Ovary (tissue), 9 donors: ENCODE data around the gene SLC43A1. TPM values are rescaled to one million over a fixed set of nuclear protein-coding genes. Genes with fewer than 3 reads are reported as not detected.

Source experiments
- DNase-seq, 5 donors: peaks; one replicate each; pipeline ENCODE4 v3.0.0-alpha.2; 2019 to 2020
- H3K27ac ChIP-seq, 2 donors: fragments of 200-600 bp; one replicate each; pipeline versions ENCODE4 v1.5.1 to v1.8.0; 2019 to 2022
- H3K27me3 ChIP-seq: fragments of 200-600 bp; one replicate; pipeline ENCODE4 v1.8.0; 2022
- H3K36me3 ChIP-seq: fragments of 200-600 bp; sonication (generic); one replicate; pipeline ENCODE4 v1.5.1; 2019
- H3K4me1 ChIP-seq: one replicate; pipeline ENCODE4 v1.8.1; 2013; ENCODE audit warnings: mild to moderate bottlenecking, moderate library complexity; ENCODE audit not compliant: insufficient read depth
- H3K4me3 ChIP-seq: fragments of 200-600 bp; sonication (generic); one replicate; pipeline ENCODE4 v1.5.1; 2017
- H3K9me3 ChIP-seq, 2 donors: fragments of 200-600 bp in 1 of 2; sonication (generic) in 1 of 2; one replicate each; pipeline versions ENCODE4 v1.5.1 to v1.8.1; 2013 to 2019; ENCODE audit warnings: mild to moderate bottlenecking in 1 of 2, moderate library complexity in 1 of 2
- EP300 ChIP-seq: sonication (generic); formaldehyde crosslinking; IDR thresholded peaks from one replicate; pipeline ENCODE4 v1.6.1; 2017; ENCODE audit warnings: antibody characterized with exemption
- POLR2A ChIP-seq: fragments of 450-650 bp; IDR thresholded peaks from one replicate; pipeline ENCODE4 v1.6.1; 2017; ENCODE audit warnings: antibody characterized with exemption, mild to moderate bottlenecking, moderate library complexity
- WGBS, 3 donors: extraction: QIAGEN DNeasy Blood & Tissue Kit in 1 of 3; methylation state at CpG; one replicate each; pipeline versions ENCODE4 v1.1.5 to v1.1.7; 2013 to 2017; 5-methylcytosine and 5-hydroxymethylcytosine counted together
- intact Hi-C, 4 donors: fragments of 100-400 bp; cut with DNase I; formaldehyde crosslinking; loops; one replicate each; pipeline versions ENCODE4 v1.11.0 to v1.15.1; 2022 to 2023
- polyA plus RNA-seq, 2 donors: library from polyadenylated mRNA; stranded (reverse); fragments of 200-250 nt in 1 of 2; fragments of 350-450 nt in 1 of 2; fragmentation: Illumina TruSeq in 1 of 2; extraction: RNeasy Lipid Tissue Mini Kit (QIAGEN cat#74804) in 1 of 2; gene quantifications; one replicate each; pipeline ENCODE4 v1.2.3, GENCODE V29; 2013 to 2014
- total RNA-seq, 7 donors: library from RNA; depleted of rRNA in 2 of 7; stranded (reverse); fragments of >200 nt in 2 of 7; fragmentation: NEBNext Ultra II Directional in 3 of 7; extraction: Animal tissue kit (Norgen Biotek cat#: 25700) in 3 of 7; gene quantifications; one replicate each; pipeline versions ENCODE4 v1.1.0 to v1.2.4, GENCODE V29; 2016 to 2023
- TF ChIP-seq, protein P1 (sequence below), 3 donors: fragments of 450-650 bp in 2 of 3; fragments of 200-600 bp in 1 of 3; IDR thresholded peaks; one replicate each; pipeline versions ENCODE4 v1.5.1 to v1.8.0; 2016 to 2022; ENCODE audit warnings: antibody characterized with exemption in 3 of 3, mild to moderate bottlenecking in 1 of 3
- donor health status: DM: no; HTN: no; CAD: no; lungs with moderate emphysema.
- donor health status: DM: no; HTN: no; CAD: no.
- donor health status: Bipolar disorder and iron deficiency.
- donor health status: DM: yes; HTN: yes; CAD: no.
- donor health status: DM: no; HTN: no; CAD: no.
- donor health status: DM: yes; HTN: yes; CAD: no.

Gene SLC43A1
- total and polyA plus RNA-seq, 9 donors: 11.5 to 30.4 (median 18.6) TPM

DNA sequence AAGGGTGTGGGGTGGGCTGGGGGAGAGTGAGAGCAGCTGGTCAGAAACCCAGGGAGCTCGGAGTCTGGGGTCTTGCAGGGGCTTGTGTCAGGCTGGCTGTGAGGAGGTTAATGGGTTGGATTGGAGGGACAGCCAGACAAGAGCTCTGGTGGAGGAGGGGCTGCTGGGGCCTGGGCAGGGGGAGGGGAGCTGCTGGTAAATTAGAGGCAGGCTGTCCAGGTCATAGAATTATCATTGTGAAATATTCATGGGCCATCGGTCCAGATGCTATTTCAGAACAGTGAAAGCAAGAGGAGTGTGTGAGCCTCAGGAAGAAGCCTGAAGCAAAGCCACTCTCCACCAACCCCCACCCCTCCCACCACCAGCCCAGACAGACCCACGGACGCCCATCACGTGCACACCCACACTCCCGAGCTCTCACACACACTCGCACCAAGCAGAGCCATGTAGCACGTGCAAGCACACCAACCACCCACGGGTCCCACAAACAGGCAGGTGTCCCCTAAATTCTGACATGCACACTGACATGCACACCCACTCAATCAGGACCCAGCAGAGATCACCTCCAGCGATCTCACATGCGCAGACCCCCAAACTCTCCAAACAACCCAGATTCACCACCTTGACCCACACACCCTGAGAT, 36.4 kb downstream of the SLC43A1 start:
- intact Hi-C loops: no loop called here
- Histone ChIP-seq H3K27me3 (no peaks in the 10 kb centered on the region), H3K27ac (no peak overlapping the region), H3K9me3 (no peaks in the 10 kb centered on the region), H3K4me1 (peaks cover 10% of the 10 kb centered on the region), H3K4me3 (no peak overlapping the region), H3K36me3 (no peaks in the 10 kb centered on the region)
- no peak for DNase-seq
- no peak for TF ChIP-seq EP300
- TF ChIP-seq, protein P1, sequence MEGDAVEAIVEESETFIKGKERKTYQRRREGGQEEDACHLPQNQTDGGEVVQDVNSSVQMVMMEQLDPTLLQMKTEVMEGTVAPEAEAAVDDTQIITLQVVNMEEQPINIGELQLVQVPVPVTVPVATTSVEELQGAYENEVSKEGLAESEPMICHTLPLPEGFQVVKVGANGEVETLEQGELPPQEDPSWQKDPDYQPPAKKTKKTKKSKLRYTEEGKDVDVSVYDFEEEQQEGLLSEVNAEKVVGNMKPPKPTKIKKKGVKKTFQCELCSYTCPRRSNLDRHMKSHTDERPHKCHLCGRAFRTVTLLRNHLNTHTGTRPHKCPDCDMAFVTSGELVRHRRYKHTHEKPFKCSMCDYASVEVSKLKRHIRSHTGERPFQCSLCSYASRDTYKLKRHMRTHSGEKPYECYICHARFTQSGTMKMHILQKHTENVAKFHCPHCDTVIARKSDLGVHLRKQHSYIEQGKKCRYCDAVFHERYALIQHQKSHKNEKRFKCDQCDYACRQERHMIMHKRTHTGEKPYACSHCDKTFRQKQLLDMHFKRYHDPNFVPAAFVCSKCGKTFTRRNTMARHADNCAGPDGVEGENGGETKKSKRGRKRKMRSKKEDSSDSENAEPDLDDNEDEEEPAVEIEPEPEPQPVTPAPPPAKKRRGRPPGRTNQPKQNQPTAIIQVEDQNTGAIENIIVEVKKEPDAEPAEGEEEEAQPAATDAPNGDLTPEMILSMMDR (IDR thresholded peaks at IDR 0.05): no peak
- TF ChIP-seq POLR2A: no peak
- 23 to 27% (median 25%) methylated on average over 11 of the region's 11 CpGs for WGBS, 3 donors

DNA sequence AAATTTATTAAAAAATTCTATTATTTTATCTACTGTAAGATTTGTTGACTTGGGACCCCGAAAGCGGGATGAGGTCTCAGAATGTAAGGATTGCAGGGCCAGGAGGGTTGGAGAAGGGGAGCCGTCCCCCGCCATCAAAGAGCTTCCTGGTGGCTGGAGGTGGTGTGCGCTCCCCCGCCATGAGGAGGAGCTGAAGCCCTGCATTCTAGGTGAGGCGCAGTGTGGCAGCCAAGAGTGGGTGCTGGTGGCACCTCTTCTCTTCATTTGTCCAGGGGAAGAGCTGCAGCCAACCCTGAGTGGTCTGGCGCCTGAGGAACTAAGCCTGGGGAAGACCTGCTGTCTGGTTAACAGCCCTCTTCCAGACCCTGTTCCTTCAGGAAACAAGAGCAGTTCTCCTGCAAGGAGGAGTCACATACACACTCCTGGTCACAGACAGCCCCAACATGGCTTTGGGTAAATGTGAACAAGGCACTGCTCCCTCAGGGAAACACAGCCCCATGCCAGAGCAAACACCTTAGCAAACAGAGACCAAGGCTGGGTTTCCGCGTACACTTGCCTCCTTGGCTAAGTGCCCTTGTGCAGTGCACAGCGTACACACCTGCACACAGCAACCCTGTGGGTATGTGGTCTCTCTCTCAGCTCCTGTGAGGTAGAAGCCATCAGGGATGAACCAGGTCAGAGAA, 37.9 kb downstream of the SLC43A1 start:
- H3K27me3 ChIP-seq: no peaks in the 10 kb centered on the region
- intact Hi-C loops: no loop called here
- 77 to 83% (median 78%) methylated on average over 11 of the region's 11 CpGs for WGBS, 3 donors
- H3K4me1 ChIP-seq: peaks cover 6% of the 10 kb centered on the region
- no peak overlapping the region for H3K27ac ChIP-seq
- no peaks in the 10 kb centered on the region for H3K9me3 ChIP-seq
- no peaks in the 10 kb centered on the region for H3K36me3 ChIP-seq
- H3K4me3 ChIP-seq: no peak overlapping the region
- TF ChIP-seq POLR2A (no peak), EP300 (no peak)
- TF ChIP-seq, protein P1 (IDR thresholded peaks at IDR 0.05): no peak
- no peak for DNase-seq

DNA sequence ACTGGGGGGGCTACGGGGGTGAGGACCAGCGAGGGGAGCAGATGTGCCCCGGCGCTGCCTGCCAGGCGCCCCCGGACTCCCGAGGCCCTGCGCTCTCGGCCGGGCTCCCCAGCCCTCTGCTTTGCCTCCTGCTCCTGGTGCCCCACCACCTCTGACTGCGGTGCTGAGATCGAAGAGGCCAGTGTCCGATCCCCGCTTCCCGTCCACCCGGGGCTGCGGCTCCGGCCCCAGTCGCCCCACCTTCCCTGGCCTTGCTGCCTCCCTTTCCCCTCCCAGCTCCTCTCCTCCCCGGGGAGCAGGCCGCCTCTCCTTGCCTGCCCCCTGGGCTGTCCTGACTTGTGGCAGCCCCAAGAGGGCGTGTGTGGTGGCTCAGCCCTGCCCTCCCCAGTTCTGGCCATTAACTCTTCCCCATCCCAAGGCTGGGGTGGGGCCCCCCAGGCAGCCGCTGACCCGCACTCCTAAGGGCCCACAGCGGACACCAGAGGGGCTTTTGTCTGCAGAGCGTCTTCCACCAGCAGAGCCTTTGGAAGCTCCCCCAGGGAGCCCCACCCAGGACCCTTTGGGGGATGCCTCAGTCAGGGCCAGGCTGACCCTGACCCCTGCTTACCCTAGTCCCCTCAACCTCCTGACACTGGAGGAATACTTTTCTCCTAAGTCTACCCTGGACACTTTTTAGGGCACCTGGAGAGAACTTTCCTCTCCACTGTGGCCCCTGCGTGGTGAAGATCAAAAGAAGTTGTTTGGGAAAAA, 38.6 kb downstream of the SLC43A1 start:
- H3K4me1 ChIP-seq: peaks cover 5% of the 10 kb centered on the region
- peak in 1 of 5 donors; percentile 55 for DNase-seq
- H3K27me3 ChIP-seq: no peaks in the 10 kb centered on the region
- WGBS, 3 donors: 11 to 22% (median 17%) methylated on average over 27 of the region's 27 CpGs
- H3K36me3 ChIP-seq: no peaks in the 10 kb centered on the region
- TF ChIP-seq EP300 (no peak), POLR2A (no peak)
- TF ChIP-seq, protein P1 (IDR thresholded peaks at IDR 0.05): no peak
- peak overlapping the region; percentile 48 for H3K4me3 ChIP-seq
- intact Hi-C loops: no loop called here
- H3K9me3 ChIP-seq: no peaks in the 10 kb centered on the region
- no peak overlapping the region for H3K27ac ChIP-seq

DNA sequence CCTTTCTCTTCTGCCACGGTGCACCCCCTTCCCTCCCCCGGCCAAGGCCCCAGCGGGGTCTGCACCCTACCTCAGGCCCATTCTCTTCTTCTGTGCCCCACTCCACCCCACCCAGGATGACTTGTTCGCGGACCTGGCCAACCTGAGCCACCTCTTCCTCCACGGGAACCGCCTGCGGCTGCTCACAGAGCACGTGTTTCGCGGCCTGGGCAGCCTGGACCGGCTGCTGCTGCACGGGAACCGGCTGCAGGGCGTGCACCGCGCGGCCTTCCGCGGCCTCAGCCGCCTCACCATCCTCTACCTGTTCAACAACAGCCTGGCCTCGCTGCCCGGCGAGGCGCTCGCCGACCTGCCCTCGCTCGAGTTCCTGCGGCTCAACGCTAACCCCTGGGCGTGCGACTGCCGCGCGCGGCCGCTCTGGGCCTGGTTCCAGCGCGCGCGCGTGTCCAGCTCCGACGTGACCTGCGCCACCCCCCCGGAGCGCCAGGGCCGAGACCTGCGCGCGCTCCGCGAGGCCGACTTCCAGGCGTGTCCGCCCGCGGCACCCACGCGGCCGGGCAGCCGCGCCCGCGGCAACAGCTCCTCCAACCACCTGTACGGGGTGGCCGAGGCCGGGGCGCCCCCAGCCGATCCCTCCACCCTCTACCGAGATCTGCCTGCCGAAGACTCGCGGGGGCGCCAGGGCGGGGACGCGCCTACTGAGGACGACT, 39.3 kb downstream of the SLC43A1 start:
- Histone ChIP-seq H3K27me3 (no peaks in the 10 kb centered on the region), H3K36me3 (no peaks in the 10 kb centered on the region), H3K4me1 (peaks cover 5% of the 10 kb centered on the region), H3K4me3 (peak overlapping the region; percentile 48), H3K9me3 (no peaks in the 10 kb centered on the region), H3K27ac (no peak overlapping the region)
- TF ChIP-seq, protein P1 (IDR thresholded peaks at IDR 0.05): no peak
- TF ChIP-seq POLR2A: no peak
- no peak for TF ChIP-seq EP300
- 2 to 12% (median 2%) methylated on average over 45 to 80 of the region's 80 CpGs for WGBS, 3 donors
- intact Hi-C loops: no loop called here
- DNase-seq: peak; percentile 56 to 80 (median 73)
